Ovary (tissue), 9 donors: ENCODE measurements around the gene CNP. TPM values are rescaled to one million over a fixed set of nuclear protein-coding genes. Genes with fewer than 3 reads are reported as not detected.
A peak's percentile ranks its signal among the peaks of the same experiment; 100 is the strongest.

Experiments
- DNase-seq, 5 donors: peaks; one replicate each; pipeline ENCODE4 v3.0.0-alpha.2; 2019 to 2020
- H3K27ac ChIP-seq, 2 donors: fragments of 200-600 bp; one replicate each; pipeline versions ENCODE4 v1.5.1 to v1.8.0; 2019 to 2022
- H3K27me3 ChIP-seq: fragments of 200-600 bp; one replicate; pipeline ENCODE4 v1.8.0; 2022
- H3K36me3 ChIP-seq: fragments of 200-600 bp; sonication (generic); one replicate; pipeline ENCODE4 v1.5.1; 2019
- H3K4me1 ChIP-seq: one replicate; pipeline ENCODE4 v1.8.1; 2013; ENCODE audit warnings: mild to moderate bottlenecking, moderate library complexity; ENCODE audit not compliant: insufficient read depth
- H3K4me3 ChIP-seq: fragments of 200-600 bp; sonication (generic); one replicate; pipeline ENCODE4 v1.5.1; 2017
- H3K9me3 ChIP-seq, 2 donors: fragments of 200-600 bp in 1 of 2; sonication (generic) in 1 of 2; one replicate each; pipeline versions ENCODE4 v1.5.1 to v1.8.1; 2013 to 2019; ENCODE audit warnings: mild to moderate bottlenecking in 1 of 2, moderate library complexity in 1 of 2
- CTCF ChIP-seq, 3 donors: fragments of 450-650 bp in 2 of 3; fragments of 200-600 bp in 1 of 3; IDR thresholded peaks; one replicate each; pipeline versions ENCODE4 v1.5.1 to v1.8.0; 2016 to 2022; ENCODE audit warnings: antibody characterized with exemption in 3 of 3, mild to moderate bottlenecking in 1 of 3
- EP300 ChIP-seq: sonication (generic); formaldehyde crosslinking; IDR thresholded peaks from one replicate; pipeline ENCODE4 v1.6.1; 2017; ENCODE audit warnings: antibody characterized with exemption
- POLR2A ChIP-seq: fragments of 450-650 bp; IDR thresholded peaks from one replicate; pipeline ENCODE4 v1.6.1; 2017; ENCODE audit warnings: antibody characterized with exemption, mild to moderate bottlenecking, moderate library complexity
- WGBS, 3 donors: extraction: QIAGEN DNeasy Blood & Tissue Kit in 1 of 3; methylation state at CpG; one replicate each; pipeline versions ENCODE4 v1.1.5 to v1.1.7; 2013 to 2017; 5-methylcytosine and 5-hydroxymethylcytosine counted together
- intact Hi-C, 4 donors: fragments of 100-400 bp; cut with DNase I; formaldehyde crosslinking; loops; one replicate each; pipeline versions ENCODE4 v1.11.0 to v1.15.1; 2022 to 2023
- polyA plus RNA-seq, 2 donors: library from polyadenylated mRNA; stranded (reverse); fragments of 200-250 nt in 1 of 2; fragments of 350-450 nt in 1 of 2; fragmentation: Illumina TruSeq in 1 of 2; extraction: RNeasy Lipid Tissue Mini Kit (QIAGEN cat#74804) in 1 of 2; gene quantifications; one replicate each; pipeline ENCODE4 v1.2.3, GENCODE V29; 2013 to 2014
- total RNA-seq, 7 donors: library from RNA; depleted of rRNA in 2 of 7; stranded (reverse); fragments of >200 nt in 2 of 7; fragmentation: NEBNext Ultra II Directional in 3 of 7; extraction: Animal tissue kit (Norgen Biotek cat#: 25700) in 3 of 7; gene quantifications; one replicate each; pipeline versions ENCODE4 v1.1.0 to v1.2.4, GENCODE V29; 2016 to 2023
- donor health status: DM: no; HTN: no; CAD: no; lungs with moderate emphysema.
- donor health status: DM: no; HTN: no; CAD: no.
- donor health status: Bipolar disorder and iron deficiency.
- donor health status: DM: yes; HTN: yes; CAD: no.
- donor health status: DM: no; HTN: no; CAD: no.
- donor health status: DM: yes; HTN: yes; CAD: no.

CNP gene
- total and polyA plus RNA-seq, 9 donors, result 30.5 to 88.9 (median 74.1) TPM

GRCh38 chr17:42025191-42025579, 58.6 kb downstream of the CNP start:
- H3K27ac ChIP-seq, result no peak overlapping the region
- no peaks in the 10 kb centered on the region for H3K27me3 ChIP-seq
- TF ChIP-seq CTCF (IDR thresholded peaks at IDR 0.05) (no peak), EP300 (no peak), POLR2A (no peak)
- H3K9me3 ChIP-seq, result no peaks in the 10 kb centered on the region
- H3K4me1 ChIP-seq, result peaks cover 5% of the 10 kb centered on the region
- H3K4me3 ChIP-seq, result no peak overlapping the region
- intact Hi-C loops, result loop anchor here in 3 of 4 donors (2.0 to 5.0 kb wide), 2 partner anchors 92 kb away; no protein-coding TSS in a partner anchor
- no peaks in the 10 kb centered on the region for H3K36me3 ChIP-seq
- WGBS, 3 donors, result 55 to 64% (median 60%) methylated on average over 8 of the region's 8 CpGs
- DNase-seq, result no peak

DNA sequence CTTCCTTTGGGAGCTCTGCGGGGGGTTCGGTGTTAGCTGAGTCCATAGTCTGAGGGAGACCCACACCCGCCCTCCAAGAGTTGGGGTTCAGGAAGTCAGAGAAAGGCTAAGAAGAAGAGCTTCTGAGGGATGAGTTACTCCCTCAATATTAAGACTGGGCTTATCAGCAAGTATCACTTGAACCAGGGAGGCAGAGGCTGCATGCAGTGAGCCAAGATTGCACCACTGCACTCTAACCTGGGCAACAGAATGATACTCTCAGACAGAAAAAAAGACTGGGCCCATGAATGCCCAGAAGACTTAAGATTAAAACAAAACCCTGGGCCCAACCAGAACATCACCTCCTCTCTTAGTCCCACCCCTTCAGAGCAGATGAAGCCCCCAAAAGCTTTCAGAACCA, 59.3 kb downstream of the CNP start:
- H3K9me3 ChIP-seq, result no peaks in the 10 kb centered on the region
- no peak for TF ChIP-seq POLR2A
- no peak for TF ChIP-seq CTCF (IDR thresholded peaks at IDR 0.05)
- TF ChIP-seq EP300, result no peak
- 92 to 95% (median 94%) methylated on average over 3 of the region's 3 CpGs for WGBS, 3 donors
- H3K27ac ChIP-seq, result no peak overlapping the region
- no peak overlapping the region for H3K4me3 ChIP-seq
- H3K4me1 ChIP-seq, result peaks cover 4% of the 10 kb centered on the region
- peak in 1 of 5 donors; percentile 20 for DNase-seq
- intact Hi-C loops, result loop anchor here in 3 of 4 donors (2.0 to 5.0 kb wide), 2 partner anchors 91 kb away; no protein-coding TSS in a partner anchor
- no peaks in the 10 kb centered on the region for H3K36me3 ChIP-seq
- no peaks in the 10 kb centered on the region for H3K27me3 ChIP-seq

- Histone ChIP-seq H3K4me3 (no peak overlapping the region), H3K9me3 (no peaks in the 10 kb centered on the region), H3K27me3 (no peaks in the 10 kb centered on the region), H3K27ac (no peak overlapping the region), H3K4me1 (peaks cover 2% of the 10 kb centered on the region), H3K36me3 (no peaks in the 10 kb centered on the region)
- intact Hi-C loops, result loop anchor here in 2 of 4 donors (5.0 kb wide), 1 partner anchor 90 kb away; no protein-coding TSS in a partner anchor
- 21 to 34% (median 23%) methylated on average over 17 of the region's 17 CpGs for WGBS, 3 donors
- TF ChIP-seq CTCF (IDR thresholded peaks at IDR 0.05), result no peak
- TF ChIP-seq POLR2A, result no peak
- TF ChIP-seq EP300, result no peak
- DNase-seq, result peak in 1 of 5 donors; percentile 31
These were observed 60.4 kb downstream of the CNP start for GRCh38 chr17:42026857-42027589.

Other genes starting within 250 kb of the CNP start
- gene HAP1, start 232.2 kb upstream of the CNP start, total RNA-seq, result 1 to 10 TPM in 2 of 7 donors, under 1 TPM in 5; 0.12 to 1.5 (median 0.56) TPM
- gene HAP1, start 232.2 kb upstream of the CNP start, polyA plus RNA-seq, result under 1 TPM; 0.17 to 0.85 TPM
- 100 to 1,000 TPM in 1 of 7 donors, 10 to 100 TPM in 6; 30.3 to 153 (median 52.6) TPM for gene JUP, start 180.1 kb upstream of the CNP start, total RNA-seq
- 10 to 100 TPM in 1 of 2 donors, 1 to 10 TPM in 1; 7.0 to 59.3 TPM for gene JUP, start 180.1 kb upstream of the CNP start, polyA plus RNA-seq
- gene P3H4, start 154.8 kb upstream of the CNP start, total RNA-seq, result 10 to 100 TPM; 13.2 to 22.1 (median 16.3) TPM
- gene P3H4, start 154.8 kb upstream of the CNP start, polyA plus RNA-seq, result 10 to 100 TPM in 1 of 2 donors, 1 to 10 TPM in 1; 7.7 to 10.6 TPM
- 100 to 1,000 TPM in 2 of 7 donors, 10 to 100 TPM in 5; 37.1 to 106 (median 82.5) TPM for gene FKBP10, start 153.8 kb upstream of the CNP start, total RNA-seq
- gene FKBP10, start 153.8 kb upstream of the CNP start, polyA plus RNA-seq, result 10 to 100 TPM; 76.2 to 80.0 TPM
- 10 to 100 TPM; 34.5 to 65.4 (median 48.8) TPM for gene NT5C3B, start 130.6 kb upstream of the CNP start, total RNA-seq
- 100 to 1,000 TPM in 1 of 2 donors, 10 to 100 TPM in 1; 71.0 to 106 TPM for gene NT5C3B, start 130.6 kb upstream of the CNP start, polyA plus RNA-seq
- under 1 TPM; 0.13 to 0.60 (median 0.23) TPM for gene KLHL10, start 129.0 kb upstream of the CNP start, total RNA-seq
- gene KLHL10, start 129.0 kb upstream of the CNP start, polyA plus RNA-seq, result under 1 TPM; 0.21 to 0.57 TPM
- 10 to 100 TPM; 18.9 to 30.5 (median 20.6) TPM for gene KLHL11, start 101.4 kb upstream of the CNP start, total RNA-seq
- 1 to 10 TPM; 2.7 to 3.9 TPM for gene KLHL11, start 101.4 kb upstream of the CNP start, polyA plus RNA-seq
- 100 to 1,000 TPM in 1 of 7 donors, 10 to 100 TPM in 6; 23.6 to 119 (median 53.4) TPM for gene ACLY, start 47.8 kb upstream of the CNP start, total RNA-seq
- 10 to 100 TPM; 26.9 to 69.4 TPM for gene ACLY, start 47.8 kb upstream of the CNP start, polyA plus RNA-seq
- 10 to 100 TPM in 1 of 7 donors, 1 to 10 TPM in 6; 1.1 to 11.0 (median 2.4) TPM for gene ODAD4, start 36.2 kb upstream of the CNP start, total RNA-seq
- gene ODAD4, start 36.2 kb upstream of the CNP start, polyA plus RNA-seq, result 1 to 10 TPM; 1.7 to 2.1 TPM
- gene DNAJC7, start 50.6 kb downstream of the CNP start, total RNA-seq, result 10 to 100 TPM; 37.7 to 92.4 (median 70.1) TPM
- 100 to 1,000 TPM in 1 of 2 donors, 10 to 100 TPM in 1; 61.1 to 102 TPM for gene DNAJC7, start 50.6 kb downstream of the CNP start, polyA plus RNA-seq
- gene NKIRAS2, start 53.3 kb downstream of the CNP start, total RNA-seq, result 10 to 100 TPM; 11.8 to 27.6 (median 22.2) TPM
- gene NKIRAS2, start 53.3 kb downstream of the CNP start, polyA plus RNA-seq, result 10 to 100 TPM; 23.9 to 25.4 TPM
- 1 to 10 TPM; 1.7 to 3.9 (median 2.5) TPM for gene C17orf113, start 83.8 kb downstream of the CNP start, total RNA-seq
- 1 to 10 TPM in 1 of 2 donors, under 1 TPM in 1; 0.67 to 2.5 TPM for gene C17orf113, start 83.8 kb downstream of the CNP start, polyA plus RNA-seq
- gene ZNF385C, start 131.7 kb downstream of the CNP start, total RNA-seq, result 1 to 10 TPM in 6 of 7 donors, under 1 TPM in 1; 0.36 to 2.0 (median 1.5) TPM
- gene ZNF385C, start 131.7 kb downstream of the CNP start, polyA plus RNA-seq, result 1 to 10 TPM; 1.8 to 3.0 TPM
- 10 to 100 TPM in 6 of 7 donors, 1 to 10 TPM in 1; 8.6 to 24.6 (median 19.3) TPM for gene DHX58, start 145.9 kb downstream of the CNP start, total RNA-seq
- 10 to 100 TPM; 10.3 to 22.2 TPM for gene DHX58, start 145.9 kb downstream of the CNP start, polyA plus RNA-seq
- gene KAT2A, start 154.6 kb downstream of the CNP start, total RNA-seq, result 10 to 100 TPM; 38.6 to 66.4 (median 57.9) TPM
- gene KAT2A, start 154.6 kb downstream of the CNP start, polyA plus RNA-seq, result 10 to 100 TPM; 27.1 to 77.5 TPM
- gene HSPB9, start 156.0 kb downstream of the CNP start, total RNA-seq, result under 1 TPM; 0.15 to 0.95 (median 0.48) TPM
- gene HSPB9, start 156.0 kb downstream of the CNP start, polyA plus RNA-seq, result under 1 TPM in 1 of 2 donors, not detected in 1; 0.46 TPM
- 100 to 1,000 TPM in 2 of 7 donors, 10 to 100 TPM in 5; 53.8 to 114 (median 94.3) TPM for gene RAB5C, start 188.2 kb downstream of the CNP start, total RNA-seq
- 100 to 1,000 TPM; 124 to 130 TPM for gene RAB5C, start 188.2 kb downstream of the CNP start, polyA plus RNA-seq
- gene KCNH4, start 214.3 kb downstream of the CNP start, total RNA-seq, result under 1 TPM in 4 of 7 donors, not detected in 3; 0.08 to 0.40 (median 0.15) TPM
- under 1 TPM in 1 of 2 donors, not detected in 1; 0.07 TPM for gene KCNH4, start 214.3 kb downstream of the CNP start, polyA plus RNA-seq
- gene HCRT, start 218.7 kb downstream of the CNP start, total RNA-seq, result not detected
- not detected for gene HCRT, start 218.7 kb downstream of the CNP start, polyA plus RNA-seq
- 10 to 100 TPM; 19.5 to 40.1 (median 31.0) TPM for gene GHDC, start 227.7 kb downstream of the CNP start, total RNA-seq
- 10 to 100 TPM in 1 of 2 donors, 1 to 10 TPM in 1; 9.2 to 30.4 TPM for gene GHDC, start 227.7 kb downstream of the CNP start, polyA plus RNA-seq